OCI-LY7 (cell line): Measurements from ENCODE around the gene LINS1. TPM values are rescaled to one million over a fixed set of nuclear protein-coding genes. Genes with fewer than 3 reads are reported as not detected.

ENCODE experiments used
- BruUV-seq: library from RNA; stranded (reverse); fragments of 400-500 nt; replicated peaks from 2 replicates; lab custom pipeline; 2021; lab: Mats Ljungman, UMichigan
- CTCF ChIA-PET: fragments of 300-600 bp; sonication (Branson Sonifier 250); formaldehyde crosslinking; loops from one replicate; lab custom pipeline; 2022; ENCODE audit warnings: antibody characterized with exemption; ENCODE audit not compliant: unreplicated experiment; lab: Charles Lee
- POLR2A ChIA-PET: fragments of 300-600 bp; sonication (Branson Sonifier 250); formaldehyde crosslinking; loops from one replicate; lab custom pipeline; 2022; ENCODE audit warnings: antibody characterized with exemption; lab: Charles Lee
- DNase-seq: peaks from one replicate; pipeline ENCODE4 v3.0.0-alpha.2; 2015; ENCODE audit warnings: low spot score
- H2AFZ ChIP-seq: fragments of 200-600 bp; sonication (generic), shearing (Covaris generic); 2 replicates; pipeline ENCODE4 v1.6.1; 2014; ENCODE audit warnings: mild to moderate bottlenecking, antibody characterized with exemption, low read length, moderate library complexity
- H3K27ac ChIP-seq: fragments of 200-600 bp; sonication (generic); 2 replicates; pipeline ENCODE4 v1.5.1; 2014; ENCODE audit warnings: mixed run types, low read depth, mild to moderate bottlenecking, moderate library complexity, low read length, inconsistent platforms; ENCODE audit not compliant: poor library complexity, severe bottlenecking
- H3K36me3 ChIP-seq: fragments of 200-600 bp; sonication (generic); 2 replicates; pipeline ENCODE4 v1.6.1; 2014; ENCODE audit warnings: mild to moderate bottlenecking, antibody characterized with exemption, low read length, moderate library complexity, mixed read lengths; ENCODE audit not compliant: insufficient read depth
- H3K4me1 ChIP-seq: fragments of 200-600 bp; sonication (generic); 2 replicates; pipeline ENCODE4 v1.5.1; 2014; ENCODE audit warnings: mild to moderate bottlenecking, low read length; ENCODE audit not compliant: insufficient read depth, poor library complexity, severe bottlenecking
- H3K4me2 ChIP-seq: fragments of 200-600 bp; sonication (generic); 2 replicates; pipeline ENCODE4 v1.6.1; 2014; ENCODE audit warnings: mild to moderate bottlenecking, low read length
- H3K4me3 ChIP-seq: fragments of 200-600 bp; sonication (generic); 2 replicates; pipeline ENCODE4 v1.5.1; 2014; ENCODE audit warnings: mild to moderate bottlenecking, low read depth, low read length; ENCODE audit not compliant: poor library complexity, severe bottlenecking
- H3K79me2 ChIP-seq: fragments of 200-600 bp; sonication (generic); 2 replicates; pipeline ENCODE4 v1.6.1; 2016; ENCODE audit warnings: low read depth, mild to moderate bottlenecking, low read length, moderate library complexity, mixed read lengths; ENCODE audit not compliant: insufficient read depth
- H3K9me2 ChIP-seq: fragments of 200-600 bp; sonication (generic); 2 replicates; pipeline ENCODE4 v1.6.1; 2016; ENCODE audit warnings: mild to moderate bottlenecking, low read length, mixed read lengths; ENCODE audit not compliant: insufficient read depth
- H3K9me3 ChIP-seq: fragments of 200-600 bp; sonication (generic); 2 replicates; pipeline ENCODE4 v1.6.1; 2014; ENCODE audit warnings: mild to moderate bottlenecking, mixed run types, low read length, mixed read lengths
- H4K20me1 ChIP-seq: fragments of 200-600 bp; sonication (generic); 2 replicates; pipeline ENCODE4 v1.6.1; 2014; ENCODE audit warnings: mild to moderate bottlenecking, antibody characterized with exemption, low read length, moderate library complexity, mixed read lengths; ENCODE audit not compliant: insufficient read depth
- CTCF ChIP-seq: fragments of 200-600 bp; sonication (generic); conservative IDR thresholded peaks from 2 replicates; pipeline ENCODE4 v1.5.1; 2014; ENCODE audit warnings: mild to moderate bottlenecking, antibody characterized with exemption, low read length, moderate library complexity, mixed read lengths
- EZH2phosphoT487 ChIP-seq: fragments of 200-600 bp; sonication (generic); IDR thresholded peaks from 2 replicates; pipeline ENCODE4 v1.6.1; 2018; ENCODE audit warnings: low read depth, borderline replicate concordance, mild to moderate bottlenecking, mixed run types, antibody characterized with exemption, low read length, moderate library complexity, mixed read lengths
- intact Hi-C: fragments of 100-400 bp; cut with micrococcal nuclease; formaldehyde crosslinking; loops from one replicate; pipeline ENCODE4 v1.10.0; 2022; ENCODE audit not compliant: unreplicated experiment
- total RNA-seq, 2 experiments: library from RNA; depleted of rRNA in 1 of 2; stranded (reverse); fragments of >200 nt in 1 of 2; shearing (Covaris generic) in 1 of 2; gene quantifications; 2 replicates each; pipeline ENCODE4 v1.2.3, GENCODE V29; 2014 to 2022

LINS1 gene
- total RNA-seq, 2 experiments from 2014 or later: 6.6 to 14.3 TPM

- no peaks in the 10 kb centered on the region for H3K79me2 ChIP-seq
- peak; percentile 11 for DNase-seq
- no peak overlapping the region for H3K27ac ChIP-seq
- no peaks in the 10 kb centered on the region for H3K9me3 ChIP-seq
- H4K20me1 ChIP-seq: no peaks in the 10 kb centered on the region
- H3K4me1 ChIP-seq: no peaks in the 10 kb centered on the region
- intact Hi-C loops: no loop called here
- ChIA-PET POLR2A (interaction anchor here (0.7 to 1.0 kb wide), 3 partner anchors 15 to 40 kb away, joined by 3 to 5 read pairs (median 4); no protein-coding TSS in a partner anchor), CTCF (no interaction called here)
- no peak overlapping the region for H2AFZ ChIP-seq
- no peak overlapping the region for H3K4me3 ChIP-seq
- no peak overlapping the region for H3K4me2 ChIP-seq
- no peaks in the 10 kb centered on the region; the same call in 1 of the 2 replicates for H3K36me3 ChIP-seq
- BruUV-seq: no TSS peak
- no peaks in the 10 kb centered on the region for H3K9me2 ChIP-seq
- TF ChIP-seq EZH2phosphoT487 (no peak), CTCF (peak; percentile 70)
Observed at GRCh38 chr15:100650685-100651084, 48.7 kb upstream of the LINS1 start.

- BruUV-seq: no TSS peak
- POLR2A ChIA-PET: interaction anchor here (0.7 kb wide), 1 partner anchor 1003 kb away, joined by 3 read pairs; no protein-coding TSS in a partner anchor
- Histone ChIP-seq H3K9me3 (no peaks in the 10 kb centered on the region), H3K9me2 (no peaks in the 10 kb centered on the region), H4K20me1 (0 out of 2 replicates have a peak, but pooled peaks cover 6% of the 10 kb centered on the region), H2AFZ (no peak overlapping the region), H3K79me2 (no peaks in the 10 kb centered on the region), H3K36me3 (no peaks in the 10 kb centered on the region; the same call in 1 of the 2 replicates), H3K4me1 (no peaks in the 10 kb centered on the region), H3K27ac (no peak overlapping the region), H3K4me3 (no peak overlapping the region), H3K4me2 (no peak overlapping the region)
- intact Hi-C loops: no loop called here
- CTCF ChIA-PET: no interaction called here
- no peak for TF ChIP-seq EZH2phosphoT487
- TF ChIP-seq CTCF: no peak
- no peak for DNase-seq
Observed at GRCh38 chr15:100648951-100649350, 47.0 kb upstream of the LINS1 start.

- Histone ChIP-seq H4K20me1 (0 out of 2 replicates have a peak, but pooled peaks cover 6% of the 10 kb centered on the region), H3K9me3 (no peaks in the 10 kb centered on the region), H3K4me3 (no peak overlapping the region), H2AFZ (no peak overlapping the region), H3K79me2 (no peaks in the 10 kb centered on the region), H3K9me2 (no peaks in the 10 kb centered on the region), H3K4me1 (no peaks in the 10 kb centered on the region), H3K36me3 (no peaks in the 10 kb centered on the region; the same call in 1 of the 2 replicates), H3K4me2 (no peak overlapping the region), H3K27ac (no peak overlapping the region)
- intact Hi-C loops: no loop called here
- no TSS peak for BruUV-seq
- DNase-seq: no peak
- no peak for TF ChIP-seq CTCF
- no peak for TF ChIP-seq EZH2phosphoT487
- CTCF ChIA-PET: no interaction called here
- POLR2A ChIA-PET: no interaction called here
Observed at GRCh38 chr15:100645671-100646070, 43.7 kb upstream of the LINS1 start.
